Rectal smooth muscle tissue (tissue), 1 donor: ENCODE measurements around the gene SIL1.
A peak's percentile ranks its signal among the peaks of the same experiment; 100 is the strongest.

Source experiments
- H3K27ac ChIP-seq: one replicate; pipeline ENCODE4 v1.7.0; 2013; ENCODE audit warnings: low read depth, low read length, inconsistent platforms
- H3K27me3 ChIP-seq: one replicate; pipeline ENCODE4 v1.7.0; 2013; ENCODE audit warnings: low read length; ENCODE audit not compliant: control insufficient read depth, insufficient read depth
- H3K36me3 ChIP-seq: one replicate; pipeline ENCODE4 v1.7.0; 2013; ENCODE audit warnings: low read length; ENCODE audit not compliant: control insufficient read depth, insufficient read depth
- H3K4me1 ChIP-seq: one replicate; pipeline ENCODE4 v1.7.0; 2013; ENCODE audit warnings: low read length; ENCODE audit not compliant: control insufficient read depth, insufficient read depth
- H3K4me3 ChIP-seq: one replicate; pipeline ENCODE4 v1.7.0; 2013; ENCODE audit warnings: low read length
- H3K9ac ChIP-seq: one replicate; pipeline ENCODE4 v1.7.0; 2013; ENCODE audit warnings: low read length

Gene SIL1

GRCh38 chr5:138955013-138955660 is 243.0 kb downstream of the SIL1 start:
- no peak overlapping the region for H3K9ac ChIP-seq
- no peaks in the 10 kb centered on the region for H3K36me3 ChIP-seq
- H3K27ac ChIP-seq, result no peak overlapping the region
- peaks cover 19% of the 10 kb centered on the region for H3K4me1 ChIP-seq
- H3K4me3 ChIP-seq, result no peak overlapping the region
- no peaks in the 10 kb centered on the region for H3K27me3 ChIP-seq

DNA sequence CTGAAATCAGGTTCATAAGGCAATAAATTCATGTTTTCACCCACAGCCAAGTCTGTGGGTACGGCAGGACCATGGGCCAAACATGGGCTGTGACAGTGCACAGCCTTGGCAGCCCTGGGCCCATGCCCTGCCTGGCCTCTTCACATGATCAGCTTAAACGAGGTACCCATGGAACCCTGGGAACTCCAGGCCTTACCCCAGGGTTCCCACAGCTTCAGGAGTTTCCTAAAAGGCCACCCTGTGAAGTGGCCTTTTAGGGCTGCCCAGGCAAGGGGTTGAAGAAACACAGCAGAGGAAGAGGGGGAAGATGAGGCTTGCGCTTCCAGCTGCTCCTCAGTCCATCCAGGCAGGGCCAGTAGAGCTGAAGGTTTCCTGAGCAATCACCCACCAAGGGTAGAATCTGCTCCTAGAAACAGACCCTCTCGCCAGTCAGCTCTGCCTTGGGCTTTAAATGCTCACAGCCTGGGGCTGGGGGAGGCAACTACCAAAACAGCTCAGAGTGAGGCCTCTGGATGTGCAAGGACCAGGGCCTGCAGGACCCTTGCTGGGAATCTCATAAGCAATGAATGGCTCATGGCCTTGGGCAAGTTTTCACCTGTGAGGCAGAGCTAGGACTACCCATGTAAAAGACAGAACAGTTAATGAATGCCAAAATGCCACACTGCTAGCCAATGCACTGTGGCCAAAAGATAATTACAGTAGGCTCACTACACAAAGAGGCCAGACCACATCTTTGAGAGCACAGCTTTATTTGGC is 243.7 kb downstream of the SIL1 start:
- Histone ChIP-seq H3K27ac (peak overlapping the region; percentile 64), H3K4me3 (no peak overlapping the region), H3K36me3 (no peaks in the 10 kb centered on the region), H3K27me3 (no peaks in the 10 kb centered on the region), H3K4me1 (peaks cover 19% of the 10 kb centered on the region), H3K9ac (no peak overlapping the region)

GRCh38 chr5:138953387-138954256 is 244.5 kb downstream of the SIL1 start:
- no peak overlapping the region for H3K9ac ChIP-seq
- H3K4me1 ChIP-seq, result peaks cover 19% of the 10 kb centered on the region
- H3K27me3 ChIP-seq, result no peaks in the 10 kb centered on the region
- peak overlapping the region; percentile 64 for H3K27ac ChIP-seq
- H3K36me3 ChIP-seq, result no peaks in the 10 kb centered on the region
- peak overlapping the region; percentile 25 for H3K4me3 ChIP-seq

DNA sequence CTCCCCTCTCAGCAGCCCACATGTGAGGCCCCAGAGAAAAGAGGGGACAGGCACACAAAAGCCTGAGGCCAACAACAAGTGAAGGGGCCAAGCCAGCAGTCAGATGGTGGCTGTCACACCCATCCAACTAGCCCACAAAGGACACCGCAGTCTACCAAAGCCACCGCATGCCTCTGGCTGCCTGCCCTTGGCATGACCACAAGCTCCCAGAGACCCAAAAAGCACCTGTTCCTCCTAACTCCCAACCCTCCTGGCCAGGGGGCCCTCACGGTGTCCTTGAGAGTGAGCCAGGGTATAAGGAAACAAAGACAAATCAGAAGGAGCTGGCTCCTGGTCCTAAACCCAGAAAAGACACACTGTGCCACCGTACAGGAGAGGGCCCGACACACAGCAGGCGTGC is 245.2 kb downstream of the SIL1 start:
- H3K4me1 ChIP-seq, result peaks cover 19% of the 10 kb centered on the region
- H3K36me3 ChIP-seq, result no peaks in the 10 kb centered on the region
- peak overlapping the region; percentile 25 for H3K4me3 ChIP-seq
- peak overlapping the region; percentile 64 for H3K27ac ChIP-seq
- H3K9ac ChIP-seq, result no peak overlapping the region
- no peaks in the 10 kb centered on the region for H3K27me3 ChIP-seq

GRCh38 chr5:138951986-138952735 is 246.0 kb downstream of the SIL1 start:
- Histone ChIP-seq H3K36me3 (peaks cover 3% of the 10 kb centered on the region), H3K9ac (no peak overlapping the region), H3K4me1 (peaks cover 19% of the 10 kb centered on the region), H3K4me3 (no peak overlapping the region), H3K27ac (no peak overlapping the region), H3K27me3 (no peaks in the 10 kb centered on the region)

DNA sequence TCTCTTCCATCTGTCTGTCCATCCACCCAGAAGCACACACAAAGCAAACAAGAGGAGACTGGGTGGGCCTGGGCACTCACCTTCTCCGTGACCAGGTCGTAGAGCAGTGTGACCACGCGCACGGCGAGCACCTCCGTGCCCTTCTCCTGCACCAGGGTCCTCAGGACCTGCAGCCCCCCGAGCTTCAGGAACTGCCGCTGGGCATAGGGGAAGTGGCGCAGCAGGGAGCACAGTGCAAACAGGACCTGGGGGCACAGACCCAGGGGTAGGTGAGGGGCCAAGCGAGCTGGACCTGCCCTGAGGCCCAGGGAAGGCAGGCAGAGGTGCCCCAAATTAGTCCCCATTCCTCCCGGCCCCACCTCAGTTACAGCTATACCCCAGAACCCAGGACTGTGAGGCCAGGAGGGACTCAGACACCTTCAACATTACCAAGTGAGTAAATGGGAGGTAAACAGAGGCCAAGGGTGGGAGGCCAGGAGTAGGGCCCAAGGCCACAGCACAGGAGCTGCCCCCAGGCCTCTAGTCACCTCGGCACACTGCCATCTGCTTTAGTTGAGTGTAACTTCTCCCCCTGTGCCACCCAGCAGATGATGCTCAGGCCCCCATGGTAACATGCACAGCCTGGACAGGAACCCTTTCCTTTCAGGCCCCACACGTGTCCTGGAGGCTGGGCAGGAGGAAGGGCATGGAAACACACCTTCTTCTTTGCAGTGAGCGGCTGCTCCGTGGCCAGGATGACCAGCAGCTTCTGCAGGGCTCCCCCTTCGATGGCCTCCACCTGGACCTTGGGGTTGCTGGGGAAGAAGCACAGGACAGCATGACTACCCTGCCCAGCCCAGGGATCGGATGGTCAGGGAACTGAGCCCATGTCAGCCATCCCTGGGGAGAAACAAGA is 246.8 kb downstream of the SIL1 start:
- H3K27ac ChIP-seq, result no peak overlapping the region

GRCh38 chr5:138950421-138951031 is 247.6 kb downstream of the SIL1 start:
- Histone ChIP-seq H3K4me3 (no peak overlapping the region), H3K36me3 (peaks cover 8% of the 10 kb centered on the region), H3K9ac (no peak overlapping the region), H3K27ac (no peak overlapping the region), H3K27me3 (no peaks in the 10 kb centered on the region), H3K4me1 (peaks cover 19% of the 10 kb centered on the region)

More for the DNA sequence above, 246.8 kb downstream of the SIL1 start:
- Histone ChIP-seq H3K4me3 (no peak overlapping the region), H3K36me3 (peaks cover 8% of the 10 kb centered on the region), H3K27me3 (no peaks in the 10 kb centered on the region), H3K4me1 (peaks cover 19% of the 10 kb centered on the region), H3K9ac (no peak overlapping the region)

- Histone ChIP-seq H3K4me1 (peaks cover 19% of the 10 kb centered on the region), H3K27ac (no peak overlapping the region), H3K36me3 (peaks cover 8% of the 10 kb centered on the region), H3K27me3 (no peaks in the 10 kb centered on the region), H3K4me3 (no peak overlapping the region), H3K9ac (no peak overlapping the region)
Observed at GRCh38 chr5:138949988-138950387, 248.2 kb downstream of the SIL1 start.

DNA sequence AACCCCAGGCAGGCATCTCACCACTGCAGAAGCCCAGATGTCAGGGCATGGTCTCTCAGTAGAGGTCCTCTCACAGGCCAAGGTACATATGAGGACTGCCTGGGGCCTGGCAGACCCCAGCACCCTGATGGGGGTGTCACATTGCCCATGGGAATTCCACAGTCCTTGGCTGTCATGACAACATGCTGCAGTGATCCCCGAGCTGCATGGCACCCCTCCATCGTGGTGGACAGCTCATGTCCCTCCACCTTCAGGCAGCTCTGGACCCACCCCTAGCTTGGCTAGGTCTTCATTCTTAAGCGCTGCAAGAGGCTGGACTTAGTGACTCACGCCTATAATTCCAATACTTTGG is 249.0 kb downstream of the SIL1 start:
- Histone ChIP-seq H3K4me3 (no peak overlapping the region), H3K4me1 (peaks cover 19% of the 10 kb centered on the region), H3K27me3 (no peaks in the 10 kb centered on the region), H3K36me3 (peaks cover 8% of the 10 kb centered on the region), H3K27ac (no peak overlapping the region), H3K9ac (no peak overlapping the region)

DNA sequence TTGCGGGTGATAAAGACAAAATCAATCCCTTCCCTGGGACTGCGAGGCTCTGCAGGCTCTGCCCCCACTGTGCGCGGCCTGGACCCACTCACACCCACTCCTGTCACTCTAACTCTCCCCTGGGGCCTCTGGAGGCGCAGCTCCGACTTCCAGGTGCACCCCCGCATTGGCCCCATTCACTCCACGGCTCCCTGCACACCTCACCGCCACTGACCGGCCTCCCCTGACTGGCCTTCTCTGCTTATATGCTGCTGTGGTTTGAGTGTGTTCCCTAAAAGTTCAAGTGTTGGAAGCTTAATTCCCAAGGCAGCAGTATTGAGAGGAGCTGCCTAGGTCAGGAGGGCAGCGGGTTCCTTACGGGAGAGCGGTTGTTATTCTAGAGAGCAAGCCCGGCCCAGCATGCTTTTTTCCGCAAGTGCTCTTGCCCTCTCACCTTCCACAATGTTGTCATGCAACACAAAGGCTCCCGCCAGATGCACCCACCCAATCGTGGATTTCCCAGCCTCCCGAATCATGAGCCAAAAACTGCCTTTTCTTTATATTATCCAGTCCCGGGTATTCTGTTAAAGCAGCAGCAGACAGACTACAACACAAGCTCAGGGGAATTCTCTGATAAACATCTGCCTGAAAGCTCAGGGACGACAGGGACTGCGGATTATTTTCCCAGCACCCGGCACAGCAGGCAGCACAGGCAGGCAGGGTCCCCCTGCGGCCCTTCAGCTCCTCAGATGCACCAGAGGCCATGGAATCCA is 249.5 kb downstream of the SIL1 start:
- Histone ChIP-seq H3K4me3 (no peak overlapping the region), H3K9ac (no peak overlapping the region), H3K27me3 (no peaks in the 10 kb centered on the region), H3K27ac (no peak overlapping the region), H3K36me3 (peaks cover 8% of the 10 kb centered on the region), H3K4me1 (peaks cover 17% of the 10 kb centered on the region)
